Measurements from ENCODE around the gene SH3GL1.
A peak's percentile ranks its signal among the peaks of the same experiment; 100 is the strongest.

The SH3GL1 gene

DNA sequence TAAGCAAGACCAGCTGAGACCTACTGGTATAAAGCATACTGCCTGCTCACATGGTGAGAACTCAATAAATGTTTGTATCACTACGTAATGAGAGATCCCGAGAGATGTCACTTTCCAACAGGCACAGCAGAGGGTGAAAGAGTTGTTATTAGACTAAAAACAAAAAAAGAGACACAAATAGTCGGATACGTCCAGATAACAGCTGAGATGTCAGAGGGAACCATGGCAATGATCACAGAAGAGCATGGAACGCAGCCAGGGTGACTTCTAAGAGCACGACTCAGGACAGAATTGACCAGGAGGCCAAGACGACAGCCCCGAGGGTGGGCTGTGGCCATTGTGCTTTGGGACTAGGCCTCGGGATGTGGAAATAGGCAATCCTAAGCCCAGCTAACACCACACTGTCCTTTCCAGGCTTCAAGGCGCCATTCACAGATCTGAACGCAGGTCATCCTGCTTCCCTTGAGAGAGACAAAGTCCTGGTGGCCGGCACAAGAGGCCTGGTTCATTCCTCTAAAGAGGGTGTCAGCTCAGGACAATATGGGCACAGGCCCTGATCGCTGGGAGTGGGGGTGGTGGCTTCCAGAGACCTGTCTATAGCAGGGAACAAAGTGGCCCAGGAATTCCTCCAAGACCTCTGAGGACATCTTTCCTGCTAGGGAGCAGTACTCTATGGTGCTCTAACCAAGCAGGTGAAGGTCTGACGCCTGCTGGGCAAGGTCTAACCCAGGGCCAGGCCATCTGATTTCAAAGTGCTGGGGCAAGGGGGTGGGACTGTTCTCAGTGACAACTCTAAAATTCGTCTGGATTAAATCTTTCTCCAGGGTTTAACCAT, 3.2 kb downstream of the SH3GL1 start:
- DNase-seq, result no peak

DNA sequence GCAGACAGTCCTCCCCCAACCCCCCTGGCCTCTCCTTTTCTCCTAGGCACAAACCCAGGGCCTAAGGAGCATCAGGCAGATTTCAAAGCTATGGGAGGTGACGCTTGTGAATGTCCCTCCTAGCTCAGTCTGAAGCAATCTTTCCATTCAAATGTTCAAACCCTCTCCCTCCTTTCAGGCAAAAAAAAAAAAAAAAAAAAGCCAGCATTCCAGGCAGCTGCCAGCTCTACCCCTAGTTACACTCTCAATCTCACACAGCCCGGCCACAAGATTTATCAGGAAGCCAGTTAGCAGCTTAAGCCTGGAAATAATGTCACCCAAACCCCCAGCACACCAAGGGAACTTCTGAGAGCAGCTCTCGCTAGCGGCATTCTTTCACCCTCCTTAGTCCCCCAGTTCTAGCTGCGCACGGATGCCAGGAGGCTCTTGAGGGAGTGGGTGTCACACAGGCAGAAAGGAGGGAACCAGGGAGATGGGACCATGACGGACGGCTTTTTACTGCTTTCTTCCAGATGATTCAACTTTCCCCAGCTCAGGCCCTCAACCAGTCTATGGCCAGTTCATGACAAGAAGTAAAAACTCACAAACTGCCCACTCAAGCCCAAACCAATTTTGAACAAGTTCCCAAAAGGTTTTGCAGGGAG, 6.3 kb downstream of the SH3GL1 start:
- no peak for DNase-seq

DNA sequence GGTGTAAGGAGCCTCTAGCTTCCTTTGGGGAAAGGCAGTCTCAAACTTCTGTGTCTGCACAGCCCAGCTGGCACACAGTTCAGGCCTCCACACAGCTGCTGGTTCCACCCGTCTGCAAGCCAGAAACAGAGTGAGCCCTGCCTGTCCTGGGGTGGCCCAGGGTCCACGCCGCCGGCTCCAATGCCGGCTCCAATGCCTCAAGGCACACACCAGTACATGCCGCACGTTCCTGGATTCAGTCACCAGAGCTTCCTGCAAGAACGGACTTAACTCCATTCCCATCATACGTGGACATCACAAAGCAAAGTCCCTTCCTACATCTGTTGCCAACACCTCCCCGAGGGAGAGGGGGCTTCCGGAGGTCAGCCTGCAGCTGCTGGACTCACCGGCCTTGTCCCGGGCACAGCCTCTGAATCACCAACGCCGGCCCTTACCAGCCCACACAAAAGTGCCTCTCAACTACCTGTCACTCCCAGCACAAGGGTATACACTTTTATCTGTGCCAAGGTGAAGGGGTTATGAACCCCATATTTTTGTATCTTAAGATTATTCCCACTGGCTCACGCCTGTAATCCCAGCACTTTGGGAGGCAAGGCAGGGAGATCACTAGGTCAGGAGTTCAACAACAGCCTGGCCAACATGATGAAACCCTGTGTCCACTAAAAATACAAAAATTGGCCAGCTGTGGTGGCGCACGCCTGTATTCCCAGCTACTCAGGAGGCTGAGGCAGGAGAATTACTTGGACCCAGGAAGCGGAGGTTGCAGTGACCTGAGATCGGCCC, 8.5 kb downstream of the SH3GL1 start:
- DNase-seq, result no peak

DNA sequence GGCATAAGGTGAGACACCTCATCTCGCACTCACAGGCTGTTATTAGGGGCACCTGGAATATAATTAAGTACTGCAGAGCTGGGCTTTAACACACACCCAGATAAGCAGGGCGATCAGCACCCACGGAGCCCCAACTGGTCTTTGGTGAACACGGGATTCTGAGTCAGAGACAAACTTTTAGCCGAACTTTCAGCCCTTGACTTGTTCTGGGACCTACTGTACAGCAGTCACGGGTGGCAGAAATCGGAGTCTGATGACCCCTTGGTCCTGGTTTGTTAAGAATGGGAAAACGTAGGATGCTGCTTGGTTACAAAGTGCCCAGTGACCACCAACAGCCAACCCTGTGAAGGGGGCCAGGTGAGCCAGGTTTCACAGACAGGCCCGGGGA, 9.0 kb downstream of the SH3GL1 start:
- DNase-seq, result no peak

DNA sequence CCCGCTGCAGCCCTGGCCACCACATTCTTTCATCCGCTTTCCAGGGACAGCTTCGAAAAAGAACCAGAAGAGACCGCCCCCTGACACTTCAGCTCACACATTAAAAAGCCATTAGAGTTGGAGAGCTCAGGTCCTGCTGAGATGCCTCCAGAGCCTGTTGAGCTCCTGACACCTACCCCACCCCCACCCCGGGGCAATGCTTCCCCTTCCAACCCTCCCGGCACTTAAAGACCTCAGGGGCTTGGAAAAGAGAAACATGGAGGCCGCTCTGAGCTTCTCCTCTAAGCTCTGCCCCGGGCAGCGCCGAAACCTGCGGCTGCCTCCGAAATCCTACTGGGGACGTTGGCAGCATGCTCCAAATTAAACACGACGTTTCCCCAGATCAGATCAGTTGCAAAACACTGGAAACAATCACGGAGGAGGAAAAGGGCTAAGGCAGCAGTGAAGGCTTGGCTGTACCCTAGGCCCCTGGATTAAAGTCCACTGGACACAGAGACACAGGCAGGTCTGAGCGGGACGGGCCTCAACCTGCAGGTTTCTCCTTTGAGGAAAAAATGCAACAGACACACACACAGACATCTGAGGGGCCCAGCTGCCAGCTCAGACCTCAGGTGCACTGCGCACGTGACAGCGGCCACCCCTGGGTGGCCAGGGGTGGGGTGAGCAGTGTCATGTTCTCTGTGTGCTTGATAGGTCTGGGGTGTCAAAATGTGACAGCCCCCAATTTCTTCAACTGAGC, 9.6 kb downstream of the SH3GL1 start:
- DNase-seq, result peak; percentile 53

DNA sequence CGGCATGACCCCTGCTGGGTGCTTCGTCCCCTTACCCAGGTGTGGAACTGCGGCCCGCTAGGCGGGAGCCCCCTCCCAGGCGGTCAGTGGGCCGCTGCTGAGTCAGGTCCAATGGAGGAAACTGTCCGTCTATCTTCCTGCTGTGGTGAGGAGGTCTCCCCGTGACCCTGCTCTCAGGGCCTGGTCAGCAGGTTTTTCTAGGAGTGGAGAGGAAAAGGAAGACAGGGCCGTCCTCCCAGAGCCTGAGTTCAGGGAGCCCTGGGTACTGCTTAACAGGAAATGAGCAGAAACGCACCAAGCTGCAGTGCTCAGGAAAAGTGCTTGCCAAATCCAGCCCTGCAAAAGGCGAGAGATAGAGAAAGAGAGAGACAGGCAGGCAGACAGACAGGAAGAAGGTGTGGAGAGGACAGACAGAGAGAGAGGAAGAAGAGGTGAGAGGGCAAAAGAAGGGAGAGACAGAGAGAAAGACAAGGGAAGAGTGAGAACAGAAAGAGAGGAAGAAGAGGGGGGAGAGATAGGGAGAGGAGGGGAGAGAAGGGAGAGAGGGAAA, 10.3 kb downstream of the SH3GL1 start:
- DNase-seq, result no peak

DNA sequence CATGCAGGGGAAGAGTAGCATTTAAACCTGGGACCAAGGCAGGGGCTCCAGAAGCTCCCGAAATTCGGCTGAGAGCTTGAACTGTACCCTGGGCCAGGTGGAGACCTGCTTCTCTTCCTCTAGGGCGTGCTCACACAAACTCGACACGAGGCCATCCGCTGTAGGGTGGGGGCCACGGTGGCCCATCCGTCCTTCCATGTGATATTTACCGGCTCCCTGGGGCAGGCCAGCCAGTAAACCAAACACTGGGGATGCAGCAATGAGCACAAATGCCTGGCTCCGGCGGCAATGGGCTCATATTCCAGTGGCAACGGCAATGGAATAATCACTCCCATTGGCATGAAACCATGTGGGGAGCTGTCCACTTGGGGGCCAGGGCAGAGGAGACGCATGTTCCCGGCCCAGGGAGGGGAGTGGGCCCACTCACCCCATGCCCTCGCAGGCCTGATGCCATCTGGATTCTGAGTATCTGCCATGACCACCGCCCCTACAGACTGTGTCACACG, 10.8 kb downstream of the SH3GL1 start:
- DNase-seq, result no peak

DNA sequence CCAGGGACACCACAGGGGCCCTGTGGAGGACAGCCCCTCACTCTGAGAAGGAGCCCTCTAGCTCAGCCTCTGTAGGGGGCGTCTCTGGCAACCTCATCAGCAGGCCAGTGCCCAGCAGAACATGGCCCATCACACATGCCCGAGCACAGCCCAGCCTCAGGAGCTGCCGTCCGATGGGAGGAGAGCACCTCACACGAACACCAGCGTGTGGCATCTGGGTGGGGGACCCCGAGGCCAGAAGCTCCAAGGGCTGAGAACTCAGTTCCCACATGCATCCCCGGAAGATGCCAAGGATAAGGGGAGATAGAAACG, 11.3 kb downstream of the SH3GL1 start:
- DNase-seq, result no peak

DNA sequence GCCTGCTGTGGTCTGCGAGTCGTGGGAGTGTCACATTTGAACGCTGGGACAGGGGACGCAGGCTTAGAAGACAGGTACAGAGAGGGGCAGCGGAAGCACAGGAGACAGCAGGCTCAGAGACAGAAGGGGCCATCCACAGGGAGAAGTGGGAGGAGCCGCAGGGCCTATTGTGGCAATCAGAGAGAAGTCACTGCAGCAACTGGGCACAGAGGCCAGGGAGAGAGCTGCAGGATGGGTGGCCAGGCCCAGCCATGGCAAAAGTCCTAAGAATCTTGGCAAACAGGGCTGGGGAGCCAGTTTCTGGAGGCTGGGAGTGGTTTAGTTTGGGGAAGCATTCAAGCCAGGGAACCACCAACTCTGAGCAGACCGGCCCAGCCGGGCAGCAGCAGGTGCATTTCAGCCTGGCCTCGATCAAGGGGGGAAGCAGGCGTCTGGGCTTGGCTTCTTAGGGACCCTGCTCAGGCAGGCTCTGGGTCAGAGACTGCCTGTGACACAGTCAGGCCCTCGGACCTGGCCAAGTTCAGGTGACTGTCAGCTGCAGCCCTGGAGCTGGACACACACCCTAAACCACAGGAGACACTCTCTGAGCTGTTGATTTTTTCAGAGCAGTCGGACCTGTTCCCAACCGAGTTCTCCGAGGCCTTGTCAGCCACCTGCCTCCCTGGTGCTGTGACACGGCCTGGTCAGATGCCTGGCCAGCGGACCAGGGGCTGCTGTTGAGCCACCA, 11.8 kb downstream of the SH3GL1 start:
- DNase-seq, result no peak

DNA sequence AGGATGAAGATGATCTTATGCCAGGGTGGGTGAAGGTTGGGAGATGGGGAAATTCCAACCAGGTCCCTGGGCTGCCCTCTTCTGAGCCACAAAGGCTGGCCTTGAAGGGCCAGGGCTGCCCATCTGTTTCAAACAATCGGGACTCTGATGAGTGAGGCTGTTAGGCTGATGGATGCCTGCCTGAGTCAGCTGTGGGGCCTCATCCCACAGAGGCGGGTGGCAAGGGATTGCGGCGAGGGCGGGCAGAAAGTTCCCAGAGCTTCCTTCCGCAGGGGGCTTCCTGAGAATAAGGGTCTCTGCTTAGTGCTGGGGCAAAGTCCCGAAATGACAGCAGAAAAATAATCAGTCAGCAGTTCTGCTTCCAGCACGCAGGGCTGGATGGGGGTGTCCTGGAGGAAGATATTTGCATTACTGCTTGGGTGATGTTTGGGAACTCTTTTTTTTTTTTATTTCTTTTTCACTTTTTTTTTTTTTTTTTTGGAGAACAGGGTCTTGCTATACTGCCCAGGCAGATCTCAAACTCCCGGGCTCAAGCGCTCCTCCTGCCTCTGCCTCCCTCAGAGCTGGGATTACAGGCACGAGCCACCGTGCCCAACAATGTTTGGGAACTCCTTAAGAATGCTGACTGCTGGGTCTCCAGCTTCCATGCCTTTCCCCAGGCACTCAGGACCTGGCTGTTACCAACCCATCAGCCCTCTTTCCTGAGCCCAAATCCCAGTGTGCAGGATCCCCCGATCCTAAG, 14.1 kb downstream of the SH3GL1 start:
- DNase-seq, result no peak

DNA sequence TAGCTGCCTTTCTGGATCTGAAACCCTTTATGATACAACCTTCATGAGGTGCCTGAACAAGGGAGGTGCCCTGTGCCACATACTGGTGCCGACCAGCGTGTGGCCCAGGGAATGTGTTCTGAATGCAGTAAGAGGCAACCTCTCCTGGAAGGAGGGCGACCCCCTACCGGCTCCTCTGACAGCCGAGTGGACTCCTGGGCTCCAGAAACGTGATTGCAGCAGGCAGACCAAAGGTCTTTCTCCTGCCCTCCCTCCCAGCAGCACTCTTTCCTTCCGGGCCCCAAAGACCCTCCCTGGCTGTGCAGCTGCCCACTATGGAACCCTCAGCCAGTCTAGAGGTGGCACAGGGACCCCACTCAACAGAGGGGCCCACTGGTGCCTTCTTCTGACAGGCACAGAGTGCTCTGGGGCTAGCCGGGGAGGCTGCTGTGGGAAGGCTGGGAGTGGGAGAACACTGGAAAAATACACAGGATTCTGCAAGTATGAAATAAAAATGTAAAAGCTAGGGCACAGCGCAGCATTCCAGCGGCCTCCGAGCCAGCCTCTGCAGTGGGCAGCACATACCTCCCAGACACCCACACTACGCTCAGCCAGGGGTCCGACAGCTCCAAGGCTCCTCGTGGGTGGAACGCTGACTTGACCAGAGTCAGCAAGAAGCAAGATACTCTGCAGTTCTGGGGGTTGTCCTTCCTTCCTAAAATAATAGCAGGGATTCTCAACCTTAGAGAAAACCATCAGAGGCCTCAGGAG, 14.9 kb downstream of the SH3GL1 start:
- no peak for DNase-seq

DNA sequence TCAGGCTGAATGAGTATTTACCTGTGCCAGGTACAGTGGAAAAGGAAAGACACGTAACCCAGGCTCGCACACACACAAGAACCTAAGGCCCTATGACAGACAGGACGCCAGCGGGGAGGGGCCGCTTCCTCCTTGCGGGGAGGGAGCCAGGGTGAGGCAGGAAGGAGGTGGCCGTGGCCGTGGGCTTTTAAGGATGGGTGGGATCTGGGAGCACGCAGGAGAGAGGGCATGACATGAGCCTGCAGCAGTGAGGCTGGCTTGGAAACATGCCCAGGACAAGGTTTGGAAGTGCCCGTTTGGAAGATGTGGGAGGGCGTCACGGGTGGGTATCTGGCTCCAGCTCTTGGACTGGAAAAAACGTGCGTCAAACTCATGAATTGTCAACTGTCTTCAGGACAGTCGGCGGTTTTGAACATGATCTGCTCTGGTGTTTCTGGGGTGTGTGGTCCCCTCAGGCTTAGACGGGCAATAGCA, 20.1 kb downstream of the SH3GL1 start:
- DNase-seq, result no peak

DNA sequence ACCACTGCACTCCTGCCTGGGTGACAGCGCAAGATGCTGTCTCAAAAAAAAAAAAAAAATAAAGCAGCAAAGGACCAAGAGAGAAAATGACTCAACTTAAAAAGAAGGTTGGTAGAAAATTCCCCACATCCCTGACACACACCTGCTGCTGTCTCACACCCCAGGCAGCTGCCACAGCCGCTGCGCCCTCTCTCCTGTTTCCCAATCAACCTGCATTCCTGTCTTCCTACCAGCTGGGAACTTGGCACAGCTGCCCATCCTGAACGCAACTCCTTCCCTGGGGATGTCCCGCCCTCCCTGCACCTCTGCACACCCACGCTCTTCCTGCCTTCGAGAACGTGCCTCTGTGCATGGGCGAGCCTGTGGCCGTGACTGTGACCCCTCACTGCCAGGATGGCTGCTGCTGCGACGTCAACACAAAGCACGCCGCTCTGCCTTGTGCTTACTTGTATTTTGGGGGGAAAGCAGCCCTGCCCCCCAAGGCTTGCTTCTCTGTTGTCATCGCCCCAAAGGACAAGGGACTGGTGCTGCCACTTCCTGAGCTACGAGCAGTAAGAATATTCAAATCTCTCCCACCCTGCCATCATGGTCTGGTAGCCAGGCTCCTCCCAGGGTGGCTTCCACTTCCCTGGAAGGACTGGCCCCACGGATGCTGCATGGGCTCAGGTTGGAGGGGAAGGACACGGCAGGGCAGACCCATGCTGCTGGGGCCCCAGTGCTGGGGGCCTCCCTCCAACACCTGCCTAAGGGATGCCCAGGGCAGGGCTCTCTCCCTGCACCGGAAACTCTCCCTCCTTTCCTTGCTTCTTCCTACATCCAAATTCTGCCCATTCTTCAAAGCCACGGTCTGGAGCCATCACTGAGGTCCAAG, 20.7 kb downstream of the SH3GL1 start:
- DNase-seq, result no peak

DNA sequence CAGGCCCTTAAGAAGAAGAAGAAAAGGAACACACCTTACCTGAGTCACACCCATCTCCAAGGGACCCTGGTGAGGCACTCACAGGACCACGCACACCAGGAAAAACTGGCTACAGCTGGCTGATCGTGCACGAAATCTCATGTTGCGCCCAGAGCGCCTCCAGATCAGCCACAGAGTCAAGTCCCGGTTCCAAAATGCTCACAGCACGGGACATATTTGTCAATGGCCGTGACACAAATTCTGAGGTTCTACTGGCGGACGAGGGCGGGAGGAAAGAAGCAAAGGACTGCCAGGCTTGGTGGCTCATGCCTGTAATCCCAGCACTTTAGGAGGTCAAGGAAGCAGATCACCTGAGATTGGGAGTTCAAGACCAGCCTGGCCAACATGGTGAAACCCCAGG, 21.5 kb downstream of the SH3GL1 start:
- no peak for DNase-seq

DNA sequence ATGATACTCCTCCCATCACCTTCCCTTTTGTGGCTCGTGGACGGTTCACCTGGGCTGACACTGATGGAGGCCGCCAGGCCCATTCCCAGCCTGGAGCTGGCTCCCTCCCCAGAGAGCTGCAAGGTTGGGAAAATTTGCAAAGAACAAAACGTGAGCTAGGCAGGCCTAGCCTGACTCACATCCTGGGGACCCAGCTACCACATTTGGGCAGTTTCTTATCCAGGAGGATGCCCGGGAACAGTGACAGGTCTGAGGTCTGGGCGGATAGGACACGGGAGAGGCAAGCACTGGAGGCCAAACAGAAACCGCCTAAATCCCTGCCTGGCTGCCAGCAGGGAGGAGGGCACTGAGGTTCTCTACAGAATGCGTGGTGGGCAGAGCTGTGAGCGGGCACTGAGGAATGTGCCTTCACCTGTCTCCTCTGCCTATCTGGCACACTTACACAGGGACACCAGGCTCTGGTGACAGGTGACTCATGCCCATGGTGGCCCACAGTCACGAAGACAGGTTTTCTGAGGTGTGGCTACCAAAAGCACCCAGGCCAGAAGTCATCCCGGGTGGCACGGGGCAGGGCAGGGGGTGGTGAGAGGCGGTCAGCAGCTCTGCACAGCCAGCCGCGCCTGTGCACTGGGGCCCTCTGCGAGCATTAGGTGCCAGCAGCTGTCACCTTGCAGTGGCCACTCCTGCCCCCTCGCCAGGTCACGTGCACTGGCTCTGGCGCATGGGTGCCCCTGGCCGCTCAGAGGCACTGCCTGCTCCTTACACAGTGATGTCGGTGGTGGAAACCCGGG, 23.2 kb downstream of the SH3GL1 start:
- no peak for DNase-seq

DNA sequence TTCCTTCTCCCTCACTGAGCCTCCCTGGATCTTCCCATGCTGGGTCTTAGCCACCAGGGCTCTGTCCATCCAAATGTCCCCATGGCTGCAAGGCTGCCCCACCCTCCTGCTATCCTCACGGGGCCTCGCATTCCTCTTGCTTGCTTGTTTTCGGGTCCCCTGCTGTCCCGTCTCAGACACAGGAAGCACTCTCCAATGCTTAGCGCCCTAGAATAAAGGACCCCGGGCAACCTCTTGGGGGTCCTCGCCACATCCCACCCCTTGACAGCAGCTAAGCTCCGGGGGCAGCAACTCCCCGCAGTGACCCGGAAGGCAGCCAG, 23.7 kb downstream of the SH3GL1 start:
- no peak for DNase-seq

DNA sequence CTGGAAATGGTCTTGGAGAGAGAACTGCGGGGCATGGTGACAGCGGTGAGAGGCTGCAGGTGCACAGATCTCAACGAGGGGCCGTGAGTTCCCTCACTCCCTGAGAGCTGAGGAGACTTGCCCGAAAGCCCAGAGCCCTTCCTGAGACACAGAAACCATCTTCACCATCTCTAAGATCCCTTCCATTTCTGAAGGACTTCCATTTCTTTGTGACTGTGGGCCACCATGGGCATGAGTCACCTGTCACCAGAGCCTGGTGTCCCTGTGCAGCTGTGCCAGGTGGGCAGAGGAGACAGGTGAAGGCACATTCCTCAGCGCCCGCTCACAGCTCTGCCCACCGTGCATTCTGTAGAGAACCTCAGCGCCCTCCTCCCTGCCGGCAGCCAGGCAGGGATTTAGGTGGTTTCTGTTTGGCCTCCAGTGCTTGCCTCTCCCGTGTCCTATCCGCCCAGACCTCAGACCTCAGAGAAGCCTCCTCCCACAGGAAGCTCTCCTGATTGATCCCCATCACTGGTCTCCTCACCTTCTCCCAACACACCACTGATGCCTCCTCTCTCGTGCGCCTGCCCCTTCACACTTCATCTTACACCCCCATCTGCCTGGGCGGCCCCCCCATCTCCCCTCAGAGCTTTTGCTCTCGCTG, 24.2 kb downstream of the SH3GL1 start:
- no peak for DNase-seq

All from DMS79 (cell line).